GM13976 (cell line): ENCODE measurements around the gene DAZAP2.
"Not testable (repeated sequence)": the region's sequence is repeated elsewhere in the genome, so short reads cannot be mapped to it uniquely, and the experiment has no call there.

Experiments
- DNase-seq: peaks from one replicate; pipeline ENCODE4 v3.0.0; 2012; ENCODE audit warnings: low spot score
- CTCF ChIP-seq: IDR thresholded peaks from 2 replicates; pipeline ENCODE4 v1.5.1; 2012; ENCODE audit warnings: borderline replicate concordance, mild to moderate bottlenecking; ENCODE audit not compliant: insufficient read depth; ENCODE audit errors: extremely low read depth, missing control alignments, control extremely low read depth
- in situ Hi-C: fragments of 300-500 bp; cut with MboI; formaldehyde crosslinking; loops from one replicate; pipeline ENCODE4 v1.12.0; 2022; ENCODE audit warnings: low sequenced_read_pairs, mixed read lengths, inconsistent platforms; ENCODE audit not compliant: unreplicated experiment

The DAZAP2 gene

GRCh38 chr12:51275088-51275487 lies 36.5 kb downstream of the DAZAP2 start:
- TF ChIP-seq CTCF = no peak
- DNase-seq = no peak
- in situ Hi-C loops = no loop called here

GRCh38 chr12:51281202-51281924 lies 42.7 kb downstream of the DAZAP2 start:
- no peak for DNase-seq
- no peak for TF ChIP-seq CTCF
- in situ Hi-C loops = no loop called here

- no peak for TF ChIP-seq CTCF
- DNase-seq = no peak
- in situ Hi-C loops = no loop called here
Observed at GRCh38 chr12:51285843-51286242, 47.2 kb downstream of the DAZAP2 start.

- DNase-seq = not testable (repeated sequence)
Observed at GRCh38 chr12:51291603-51292513, 53.2 kb downstream of the DAZAP2 start.

More at GRCh38 chr12:51291603-51292513, 53.2 kb downstream of the DAZAP2 start:
- in situ Hi-C loops = not testable (repeated sequence)
